SK-N-SH (cell line): ENCODE results near the gene FTSJ1.

ENCODE experiments used
- JUND ChIP-seq: IDR thresholded peaks from 2 replicates; pipeline ENCODE4 v1.4.0; 2012
- TF ChIP-seq, protein P1 (sequence below): fragments of 200-600 bp; sonication (generic); IDR thresholded peaks from 2 replicates; pipeline ENCODE4 v1.6.1; 2017; ENCODE audit warnings: antibody characterized with exemption, mild to moderate bottlenecking, moderate library complexity

- TF ChIP-seq, protein P1, sequence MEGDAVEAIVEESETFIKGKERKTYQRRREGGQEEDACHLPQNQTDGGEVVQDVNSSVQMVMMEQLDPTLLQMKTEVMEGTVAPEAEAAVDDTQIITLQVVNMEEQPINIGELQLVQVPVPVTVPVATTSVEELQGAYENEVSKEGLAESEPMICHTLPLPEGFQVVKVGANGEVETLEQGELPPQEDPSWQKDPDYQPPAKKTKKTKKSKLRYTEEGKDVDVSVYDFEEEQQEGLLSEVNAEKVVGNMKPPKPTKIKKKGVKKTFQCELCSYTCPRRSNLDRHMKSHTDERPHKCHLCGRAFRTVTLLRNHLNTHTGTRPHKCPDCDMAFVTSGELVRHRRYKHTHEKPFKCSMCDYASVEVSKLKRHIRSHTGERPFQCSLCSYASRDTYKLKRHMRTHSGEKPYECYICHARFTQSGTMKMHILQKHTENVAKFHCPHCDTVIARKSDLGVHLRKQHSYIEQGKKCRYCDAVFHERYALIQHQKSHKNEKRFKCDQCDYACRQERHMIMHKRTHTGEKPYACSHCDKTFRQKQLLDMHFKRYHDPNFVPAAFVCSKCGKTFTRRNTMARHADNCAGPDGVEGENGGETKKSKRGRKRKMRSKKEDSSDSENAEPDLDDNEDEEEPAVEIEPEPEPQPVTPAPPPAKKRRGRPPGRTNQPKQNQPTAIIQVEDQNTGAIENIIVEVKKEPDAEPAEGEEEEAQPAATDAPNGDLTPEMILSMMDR: no peak
- TF ChIP-seq JUND: no peak
Observed at GRCh38 chrX:48468247-48468671, 7.7 kb upstream of the FTSJ1 start.
